ENCODE results near the gene B4GALNT3. TPM values are rescaled to one million over a fixed set of nuclear protein-coding genes. Genes with fewer than 3 reads are reported as not detected.
"Not testable (repeated sequence)": the region's sequence is repeated elsewhere in the genome, so short reads cannot be mapped to it uniquely, and the experiment has no call there.

Gene B4GALNT3
- total and polyA plus RNA-seq, 2 of the 13 experiments (the other 11 are each of a cell fraction or from before 2014, with no cell fraction given): 3.2 to 4.4 TPM

- TF ChIP-seq TBX2 (CRISPR knock-in tag; IDR thresholded peaks at IDR 0.05; ENCODE audit: borderline replicate concordance): peak; percentile 73
- TF ChIP-seq ZNF256 (CRISPR knock-in tag; conservative IDR thresholded peaks at IDR 0.05): 0 out of 2 replicates have a peak, but pooled peaks have one; percentile 51
- TF ChIP-seq RCOR2 (CRISPR knock-in tag; IDR thresholded peaks at IDR 0.05): peak; percentile 60; the same call in 1 of the 2 replicates
- TF ChIP-seq, protein P1, sequence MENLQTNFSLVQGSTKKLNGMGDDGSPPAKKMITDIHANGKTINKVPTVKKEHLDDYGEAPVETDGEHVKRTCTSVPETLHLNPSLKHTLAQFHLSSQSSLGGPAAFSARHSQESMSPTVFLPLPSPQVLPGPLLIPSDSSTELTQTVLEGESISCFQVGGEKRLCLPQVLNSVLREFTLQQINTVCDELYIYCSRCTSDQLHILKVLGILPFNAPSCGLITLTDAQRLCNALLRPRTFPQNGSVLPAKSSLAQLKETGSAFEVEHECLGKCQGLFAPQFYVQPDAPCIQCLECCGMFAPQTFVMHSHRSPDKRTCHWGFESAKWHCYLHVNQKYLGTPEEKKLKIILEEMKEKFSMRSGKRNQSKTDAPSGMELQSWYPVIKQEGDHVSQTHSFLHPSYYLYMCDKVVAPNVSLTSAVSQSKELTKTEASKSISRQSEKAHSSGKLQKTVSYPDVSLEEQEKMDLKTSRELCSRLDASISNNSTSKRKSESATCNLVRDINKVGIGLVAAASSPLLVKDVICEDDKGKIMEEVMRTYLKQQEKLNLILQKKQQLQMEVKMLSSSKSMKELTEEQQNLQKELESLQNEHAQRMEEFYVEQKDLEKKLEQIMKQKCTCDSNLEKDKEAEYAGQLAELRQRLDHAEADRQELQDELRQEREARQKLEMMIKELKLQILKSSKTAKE (CRISPR knock-in tag; IDR thresholded peaks at IDR 0.05; ENCODE audit: borderline replicate concordance): peak; percentile 89
- TF ChIP-seq, protein P2, sequence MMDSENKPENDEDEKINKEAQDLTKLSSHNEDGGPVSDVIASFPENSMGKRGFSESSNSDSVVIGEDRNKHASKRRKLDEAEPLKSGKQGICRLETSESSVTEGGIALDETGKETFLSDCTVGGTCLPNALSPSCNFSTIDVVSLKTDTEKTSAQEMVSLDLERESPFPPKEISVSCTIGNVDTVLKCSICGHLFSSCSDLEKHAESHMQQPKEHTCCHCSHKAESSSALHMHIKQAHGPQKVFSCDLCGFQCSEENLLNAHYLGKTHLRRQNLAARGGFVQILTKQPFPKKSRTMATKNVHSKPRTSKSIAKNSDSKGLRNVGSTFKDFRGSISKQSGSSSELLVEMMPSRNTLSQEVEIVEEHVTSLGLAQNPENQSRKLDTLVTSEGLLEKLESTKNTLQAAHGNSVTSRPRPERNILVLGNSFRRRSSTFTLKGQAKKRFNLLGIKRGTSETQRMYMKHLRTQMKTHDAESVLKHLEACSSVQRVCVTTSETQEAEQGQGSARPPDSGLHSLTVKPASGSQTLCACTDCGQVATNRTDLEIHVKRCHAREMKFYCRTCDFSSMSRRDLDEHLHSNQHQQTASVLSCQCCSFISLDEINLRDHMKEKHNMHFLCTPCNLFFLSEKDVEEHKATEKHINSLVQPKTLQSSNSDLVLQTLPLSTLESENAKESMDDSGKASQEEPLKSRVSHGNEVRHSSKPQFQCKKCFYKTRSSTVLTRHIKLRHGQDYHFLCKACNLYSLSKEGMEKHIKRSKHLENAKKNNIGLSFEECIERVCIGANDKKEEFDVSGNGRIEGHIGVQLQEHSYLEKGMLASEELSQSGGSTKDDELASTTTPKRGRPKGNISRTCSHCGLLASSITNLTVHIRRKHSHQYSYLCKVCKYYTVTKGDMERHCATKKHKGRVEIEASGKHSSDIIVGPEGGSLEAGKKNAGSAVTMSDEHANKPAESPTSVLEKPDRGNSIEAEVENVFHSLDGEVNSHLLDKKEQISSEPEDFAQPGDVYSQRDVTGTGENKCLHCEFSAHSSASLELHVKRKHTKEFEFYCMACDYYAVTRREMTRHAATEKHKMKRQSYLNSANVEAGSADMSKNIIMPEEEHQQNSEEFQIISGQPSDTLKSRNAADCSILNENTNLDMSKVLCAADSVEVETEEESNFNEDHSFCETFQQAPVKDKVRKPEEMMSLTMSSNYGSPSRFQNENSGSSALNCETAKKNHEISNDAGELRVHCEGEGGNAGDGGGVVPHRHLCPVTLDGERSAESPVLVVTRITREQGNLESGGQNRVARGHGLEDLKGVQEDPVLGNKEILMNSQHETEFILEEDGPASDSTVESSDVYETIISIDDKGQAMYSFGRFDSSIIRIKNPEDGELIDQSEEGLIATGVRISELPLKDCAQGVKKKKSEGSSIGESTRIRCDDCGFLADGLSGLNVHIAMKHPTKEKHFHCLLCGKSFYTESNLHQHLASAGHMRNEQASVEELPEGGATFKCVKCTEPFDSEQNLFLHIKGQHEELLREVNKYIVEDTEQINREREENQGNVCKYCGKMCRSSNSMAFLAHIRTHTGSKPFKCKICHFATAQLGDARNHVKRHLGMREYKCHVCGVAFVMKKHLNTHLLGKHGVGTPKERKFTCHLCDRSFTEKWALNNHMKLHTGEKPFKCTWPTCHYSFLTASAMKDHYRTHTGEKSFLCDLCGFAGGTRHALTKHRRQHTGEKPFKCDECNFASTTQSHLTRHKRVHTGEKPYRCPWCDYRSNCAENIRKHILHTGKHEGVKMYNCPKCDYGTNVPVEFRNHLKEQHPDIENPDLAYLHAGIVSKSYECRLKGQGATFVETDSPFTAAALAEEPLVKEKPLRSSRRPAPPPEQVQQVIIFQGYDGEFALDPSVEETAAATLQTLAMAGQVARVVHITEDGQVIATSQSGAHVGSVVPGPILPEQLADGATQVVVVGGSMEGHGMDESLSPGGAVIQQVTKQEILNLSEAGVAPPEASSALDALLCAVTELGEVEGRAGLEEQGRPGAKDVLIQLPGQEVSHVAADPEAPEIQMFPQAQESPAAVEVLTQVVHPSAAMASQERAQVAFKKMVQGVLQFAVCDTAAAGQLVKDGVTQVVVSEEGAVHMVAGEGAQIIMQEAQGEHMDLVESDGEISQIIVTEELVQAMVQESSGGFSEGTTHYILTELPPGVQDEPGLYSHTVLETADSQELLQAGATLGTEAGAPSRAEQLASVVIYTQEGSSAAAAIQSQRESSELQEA (CRISPR knock-in tag; IDR thresholded peaks at IDR 0.05; ENCODE audit: not compliant biosample characterization): peak; percentile 24
- peak; percentile 32; the same call in 1 of the 2 replicates for TF ChIP-seq CEBPB (IDR thresholded peaks at IDR 0.05; ENCODE audit: borderline replicate concordance, low read depth, low read length)
- not testable (repeated sequence) for TF ChIP-seq LCORL (IDR thresholded peaks at IDR 0.05)
- peak; percentile 58 for TF ChIP-seq LCORL (CRISPR knock-in tag; IDR thresholded peaks at IDR 0.05)
- TF ChIP-seq, protein P3, sequence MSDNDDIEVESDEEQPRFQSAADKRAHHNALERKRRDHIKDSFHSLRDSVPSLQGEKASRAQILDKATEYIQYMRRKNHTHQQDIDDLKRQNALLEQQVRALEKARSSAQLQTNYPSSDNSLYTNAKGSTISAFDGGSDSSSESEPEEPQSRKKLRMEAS (IDR thresholded peaks at IDR 0.05): 0 out of 2 replicates have a peak, but pooled peaks have one; percentile 28
- TF ChIP-seq, protein P4, sequence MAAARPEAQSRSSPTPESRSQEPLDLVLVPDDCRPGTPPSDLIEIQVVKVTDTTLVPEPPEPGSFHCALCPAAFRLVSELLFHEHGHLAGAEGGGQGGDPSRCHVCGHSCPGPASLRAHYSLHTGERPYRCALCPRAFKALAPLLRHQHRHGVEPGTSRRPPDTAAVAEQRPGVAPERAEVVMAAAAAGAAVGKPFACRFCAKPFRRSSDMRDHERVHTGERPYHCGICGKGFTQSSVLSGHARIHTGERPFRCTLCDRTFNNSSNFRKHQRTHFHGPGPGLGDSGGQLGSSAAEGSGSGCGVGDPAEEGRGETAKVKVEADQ (CRISPR knock-in tag; IDR thresholded peaks at IDR 0.05; ENCODE audit: borderline replicate concordance): peak; percentile 64; the same call in 1 of the 2 replicates
- TF ChIP-seq, protein P5, sequence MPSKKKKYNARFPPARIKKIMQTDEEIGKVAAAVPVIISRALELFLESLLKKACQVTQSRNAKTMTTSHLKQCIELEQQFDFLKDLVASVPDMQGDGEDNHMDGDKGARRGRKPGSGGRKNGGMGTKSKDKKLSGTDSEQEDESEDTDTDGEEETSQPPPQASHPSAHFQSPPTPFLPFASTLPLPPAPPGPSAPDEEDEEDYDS (CRISPR knock-in tag; IDR thresholded peaks at IDR 0.05): peak; percentile 95
- TF ChIP-seq SOX13 (IDR thresholded peaks at IDR 0.05): peak; percentile 58; the same call in 1 of the 2 replicates
- peak in 1 of 2 experiments; percentile 55; a peak in 2 of 4 replicates for TF ChIP-seq SOX13 (CRISPR knock-in tag; conservative IDR thresholded peaks at IDR 0.05 in 1 of 2, IDR thresholded peaks at IDR 0.05 in 1 of 2)
- TF ChIP-seq, protein P6, sequence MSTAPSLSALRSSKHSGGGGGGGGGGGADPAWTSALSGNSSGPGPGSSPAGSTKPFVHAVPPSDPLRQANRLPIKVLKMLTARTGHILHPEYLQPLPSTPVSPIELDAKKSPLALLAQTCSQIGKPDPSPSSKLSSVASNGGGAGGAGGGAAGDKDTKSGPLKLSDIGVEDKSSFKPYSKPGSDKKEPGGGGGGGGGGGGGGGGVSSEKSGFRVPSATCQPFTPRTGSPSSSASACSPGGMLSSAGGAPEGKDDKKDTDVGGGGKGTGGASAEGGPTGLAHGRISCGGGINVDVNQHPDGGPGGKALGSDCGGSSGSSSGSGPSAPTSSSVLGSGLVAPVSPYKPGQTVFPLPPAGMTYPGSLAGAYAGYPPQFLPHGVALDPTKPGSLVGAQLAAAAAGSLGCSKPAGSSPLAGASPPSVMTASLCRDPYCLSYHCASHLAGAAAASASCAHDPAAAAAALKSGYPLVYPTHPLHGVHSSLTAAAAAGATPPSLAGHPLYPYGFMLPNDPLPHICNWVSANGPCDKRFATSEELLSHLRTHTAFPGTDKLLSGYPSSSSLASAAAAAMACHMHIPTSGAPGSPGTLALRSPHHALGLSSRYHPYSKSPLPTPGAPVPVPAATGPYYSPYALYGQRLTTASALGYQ (CRISPR knock-in tag; IDR thresholded peaks at IDR 0.05): peak; percentile 37; the same call in 1 of the 2 replicates
Measured at GRCh38 chr12:577994-578747, 118.4 kb downstream of the B4GALNT3 start (continued).
